ENCODE data around the gene SSBP3. TPM values are rescaled to one million over a fixed set of nuclear protein-coding genes. Genes with fewer than 3 reads are reported as not detected.

The SSBP3 gene
- total and polyA plus RNA-seq, 9 of the 15 experiments (the other 6 are each of a cell fraction or from before 2014, with no cell fraction given): 8.7 to 108 (median 33.8) TPM

GRCh38 chr1:54375712-54376429, 30.3 kb downstream of the SSBP3 start (continued):
- TF ChIP-seq VEZF1 (CRISPR knock-in tag; IDR thresholded peaks at IDR 0.05) (peak; percentile 53), AFF4 (CRISPR knock-in tag; IDR thresholded peaks at IDR 0.05) (no peak), IFI16 (CRISPR knock-in tag; IDR thresholded peaks at IDR 0.05) (0 out of 2 replicates have a peak, but pooled peaks have one; percentile 17), NFATC3 (IDR thresholded peaks at IDR 0.05) (no peak), FOXO4 (CRISPR knock-in tag; IDR thresholded peaks at IDR 0.05) (peak; percentile 57; the same call in 1 of the 2 replicates), CBX5 (IDR thresholded peaks at IDR 0.05; ENCODE audit: borderline replicate concordance, low read depth) (no peak), XRCC5 (IDR thresholded peaks at IDR 0.05; ENCODE audit: low read depth, low read length) (0 out of 2 replicates have a peak, but pooled peaks have one; percentile 36), ETS1 (conservative IDR thresholded peaks at IDR 0.05; ENCODE audit: control insufficient read depth, low read depth, low read length) (0 out of 2 replicates have a peak, but pooled peaks have one; percentile 53), ZNF212 (CRISPR knock-in tag; IDR thresholded peaks at IDR 0.05) (no peak), ESRRA (IDR thresholded peaks at IDR 0.05; ENCODE audit: borderline replicate concordance, low read depth) (peak; percentile 38; the same call in 1 of the 2 replicates), ZNF444 (CRISPR knock-in tag; IDR thresholded peaks at IDR 0.05) (0 out of 2 replicates have a peak, but pooled peaks have one; percentile 40), TAF9B (IDR thresholded peaks at IDR 0.05; ENCODE audit: partially characterized antibody) (no peak), HEY1 (CRISPR knock-in tag; IDR thresholded peaks at IDR 0.05; ENCODE audit: borderline replicate concordance) (peak; percentile 61; the same call in 1 of the 2 replicates), HDAC2 (IDR thresholded peaks at IDR 0.05) (no peak), ZKSCAN1 (IDR thresholded peaks at IDR 0.05; ENCODE audit: low read depth, low read length) (peak; percentile 43; the same call in 1 of the 2 replicates), ZBTB7A (IDR thresholded peaks at IDR 0.05; ENCODE audit: borderline replicate concordance, control insufficient read depth, low read depth, low read length) (peak; percentile 39; the same call in 1 of the 2 replicates), MTA2 (IDR thresholded peaks at IDR 0.05; ENCODE audit: low read depth) (peak; percentile 77), SMARCC2 (IDR thresholded peaks at IDR 0.05; ENCODE audit: low read depth) (peak; percentile 23; the same call in 1 of the 2 replicates), ZNF282 (CRISPR knock-in tag; IDR thresholded peaks at IDR 0.05) (no peak)
